Transverse colon (tissue), 4 donors: ENCODE results near the gene RELN. TPM values are rescaled to one million over a fixed set of nuclear protein-coding genes. Genes with fewer than 3 reads are reported as not detected.

Experiments used
- DNase-seq: peaks from one replicate; pipeline ENCODE4 v3.0.0-alpha.2; 2019
- H3K27ac ChIP-seq, 4 donors: fragments of 200-600 bp; sonication (generic); 2 replicates each; pipeline ENCODE4 v1.5.1; 2016 to 2018; ENCODE audit warnings: inconsistent platforms in 4 of 4
- H3K27me3 ChIP-seq: fragments of 200-600 bp; sonication (generic); 2 replicates; pipeline ENCODE4 v1.5.1; 2017; ENCODE audit warnings: inconsistent platforms
- H3K36me3 ChIP-seq, 4 donors: fragments of 200-600 bp; sonication (generic); 2 replicates each; pipeline ENCODE4 v1.5.1; 2017 to 2019; ENCODE audit warnings: inconsistent platforms in 4 of 4
- H3K4me1 ChIP-seq, 4 donors: fragments of 200-600 bp; sonication (generic); 2 replicates each; pipeline ENCODE4 v1.5.1; 2017 to 2020; ENCODE audit warnings: inconsistent platforms in 4 of 4
- H3K4me3 ChIP-seq, 4 donors: fragments of 200-600 bp; sonication (generic); 1 replicate in 1 of 4; 2 replicates in 3 of 4; pipeline versions ENCODE4 v1.5.1 to v1.6.1; 2017 to 2019; ENCODE audit warnings: inconsistent platforms in 4 of 4
- H3K9me3 ChIP-seq, 2 donors: fragments of 200-600 bp; sonication (generic); 2 replicates each; pipeline ENCODE4 v1.5.1; 2017 to 2019; ENCODE audit warnings: inconsistent platforms in 2 of 2
- EP300 ChIP-seq: sonication (generic); formaldehyde crosslinking; IDR thresholded peaks from one replicate; pipeline ENCODE4 v1.6.1; 2017; ENCODE audit warnings: antibody characterized with exemption, low read depth
- POLR2A ChIP-seq: fragments of 450-650 bp; IDR thresholded peaks from one replicate; pipeline ENCODE4 v1.6.1; 2016; ENCODE audit warnings: antibody characterized with exemption, mild to moderate bottlenecking, moderate library complexity
- POLR2AphosphoS5 ChIP-seq, 3 donors: sonication (generic); formaldehyde crosslinking; IDR thresholded peaks; one replicate each; pipeline ENCODE4 v1.6.1; 2016; ENCODE audit warnings: antibody characterized with exemption in 3 of 3
- WGBS, 2 donors: methylation state at CpG; one replicate each; pipeline ENCODE4 v1.1.5; 2018; ENCODE audit warnings: low coverage in 1 of 2; 5-methylcytosine and 5-hydroxymethylcytosine counted together
- in situ Hi-C, 4 donors: fragments of 200-750 bp; cut with MboI; loops; one replicate each; pipeline versions ENCODE4 v1.15.0 to v1.15.1; 2017; ENCODE audit warnings: low sequenced_read_pairs in 3 of 4, low pct_ligation_motif_present in 1 of 4, low pct_unique_long_range_greater_than_20kb in 1 of 4
- intact Hi-C: fragments of 100-400 bp; cut with DNase I; formaldehyde crosslinking; loops from one replicate; pipeline ENCODE4 v1.15.1; 2023; ENCODE audit warnings: low total_unique reads
- total RNA-seq, 4 donors: library from RNA; depleted of rRNA; stranded (reverse); fragments of >200 nt; gene quantifications; one replicate each; pipeline ENCODE4 v1.1.0, GENCODE V29; 2016
- TF ChIP-seq, protein P1 (sequence below), 5 experiments: fragments of 200-600 bp in 3 of 5; fragments of 450-650 bp in 2 of 5; sonication (generic) in 3 of 5; IDR thresholded peaks; 1 replicate in 2 of 5; 2 replicates in 3 of 5; pipeline ENCODE4 v1.5.1; 2016 to 2017; ENCODE audit warnings: antibody characterized with exemption in 5 of 5, inconsistent platforms in 3 of 5, mild to moderate bottlenecking in 2 of 5, moderate library complexity in 1 of 5

The RELN gene
- total RNA-seq, 4 donors from 2014 or later = 1.00 to 2.7 (median 1.5) TPM; not detected in 1

- H3K4me3 ChIP-seq = no peak overlapping the region
- intact Hi-C loops (no loop called here), in situ Hi-C loops (no loop called here)
- whole genome bisulfite sequencing, 2 donors = 79 to 83% methylated on average over 4 of the region's 4 CpGs
- no peak for DNase-seq
- H3K9me3 ChIP-seq = no peaks in the 10 kb centered on the region
- H3K4me1 ChIP-seq = no peaks in the 10 kb centered on the region
- H3K27me3 ChIP-seq = no peaks in the 10 kb centered on the region
- no peaks in the 10 kb centered on the region for H3K36me3 ChIP-seq
- H3K27ac ChIP-seq = no peak overlapping the region
- no peak for TF ChIP-seq POLR2A
- no peak for TF ChIP-seq POLR2AphosphoS5 (IDR thresholded peaks at IDR 0.05)
- no peak for TF ChIP-seq EP300
- TF ChIP-seq, protein P1, sequence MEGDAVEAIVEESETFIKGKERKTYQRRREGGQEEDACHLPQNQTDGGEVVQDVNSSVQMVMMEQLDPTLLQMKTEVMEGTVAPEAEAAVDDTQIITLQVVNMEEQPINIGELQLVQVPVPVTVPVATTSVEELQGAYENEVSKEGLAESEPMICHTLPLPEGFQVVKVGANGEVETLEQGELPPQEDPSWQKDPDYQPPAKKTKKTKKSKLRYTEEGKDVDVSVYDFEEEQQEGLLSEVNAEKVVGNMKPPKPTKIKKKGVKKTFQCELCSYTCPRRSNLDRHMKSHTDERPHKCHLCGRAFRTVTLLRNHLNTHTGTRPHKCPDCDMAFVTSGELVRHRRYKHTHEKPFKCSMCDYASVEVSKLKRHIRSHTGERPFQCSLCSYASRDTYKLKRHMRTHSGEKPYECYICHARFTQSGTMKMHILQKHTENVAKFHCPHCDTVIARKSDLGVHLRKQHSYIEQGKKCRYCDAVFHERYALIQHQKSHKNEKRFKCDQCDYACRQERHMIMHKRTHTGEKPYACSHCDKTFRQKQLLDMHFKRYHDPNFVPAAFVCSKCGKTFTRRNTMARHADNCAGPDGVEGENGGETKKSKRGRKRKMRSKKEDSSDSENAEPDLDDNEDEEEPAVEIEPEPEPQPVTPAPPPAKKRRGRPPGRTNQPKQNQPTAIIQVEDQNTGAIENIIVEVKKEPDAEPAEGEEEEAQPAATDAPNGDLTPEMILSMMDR (IDR thresholded peaks at IDR 0.05) = no peak
Observed at GRCh38 chr7:103924184-103924583, 65.3 kb downstream of the RELN start.

GRCh38 chr7:103922407-103922806 lies 67.1 kb downstream of the RELN start:
- in situ Hi-C loops = no loop called here
- Histone ChIP-seq H3K9me3 (no peaks in the 10 kb centered on the region), H3K27ac (no peak overlapping the region), H3K27me3 (no peaks in the 10 kb centered on the region), H3K36me3 (no peaks in the 10 kb centered on the region), H3K4me1 (no peaks in the 10 kb centered on the region), H3K4me3 (no peak overlapping the region)
- no peak for DNase-seq
- WGBS, 2 donors = 22 to 45% methylated on average over 2 of the region's 2 CpGs
- TF ChIP-seq, protein P1 (IDR thresholded peaks at IDR 0.05) = no peak
- TF ChIP-seq EP300 = no peak
- no peak for TF ChIP-seq POLR2A
- no peak for TF ChIP-seq POLR2AphosphoS5 (IDR thresholded peaks at IDR 0.05)
- intact Hi-C loops = no loop called here

- 43 to 82% methylated on average over 1 of the region's 1 CpG for WGBS, 2 donors
- H3K4me1 ChIP-seq = no peaks in the 10 kb centered on the region
- DNase-seq = no peak
- no peaks in the 10 kb centered on the region for H3K9me3 ChIP-seq
- in situ Hi-C loops = no loop called here
- H3K4me3 ChIP-seq = no peak overlapping the region
- intact Hi-C loops = no loop called here
- H3K36me3 ChIP-seq = no peaks in the 10 kb centered on the region
- no peaks in the 10 kb centered on the region for H3K27me3 ChIP-seq
- H3K27ac ChIP-seq = no peak overlapping the region
- TF ChIP-seq POLR2AphosphoS5 (IDR thresholded peaks at IDR 0.05) (no peak), EP300 (no peak), POLR2A (no peak)
- TF ChIP-seq, protein P1 (IDR thresholded peaks at IDR 0.05) = no peak
Observed at GRCh38 chr7:103921692-103922091, 67.8 kb downstream of the RELN start.

DNA sequence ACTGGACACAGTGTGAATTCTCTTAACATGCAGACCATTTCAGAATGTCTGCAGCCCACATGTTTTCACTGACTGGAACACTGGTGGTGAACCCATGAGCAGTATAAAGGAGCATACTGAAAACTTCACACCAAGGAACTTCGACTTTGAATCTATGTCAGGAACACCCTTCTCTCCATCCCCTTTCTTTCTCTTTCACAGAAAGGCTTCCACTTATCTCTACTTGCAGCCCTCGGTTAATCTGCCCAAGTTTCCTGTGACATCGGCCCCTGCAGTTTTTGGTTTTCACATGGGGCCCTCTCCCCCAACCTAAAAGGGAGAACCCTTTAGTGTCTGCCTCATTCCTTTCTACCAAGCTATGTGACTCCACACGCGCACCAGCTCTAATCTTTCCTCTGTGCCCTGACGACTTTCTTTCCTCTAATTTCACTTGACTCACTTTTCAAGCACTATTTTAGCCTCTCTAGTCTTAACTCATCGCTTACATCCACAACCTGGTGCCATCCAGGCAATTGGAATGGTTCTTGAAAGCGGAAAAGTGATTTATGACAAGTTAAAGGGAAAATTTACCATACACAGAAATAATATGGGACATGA lies 70.1 kb downstream of the RELN start:
- Histone ChIP-seq H3K9me3 (no peaks in the 10 kb centered on the region), H3K4me3 (no peak overlapping the region)
- TF ChIP-seq POLR2AphosphoS5 (IDR thresholded peaks at IDR 0.05) = no peak
- TF ChIP-seq, protein P1 (IDR thresholded peaks at IDR 0.05) = no peak
- no peak for TF ChIP-seq EP300
- TF ChIP-seq POLR2A = no peak

More for the DNA sequence above, 70.1 kb downstream of the RELN start:
- H3K4me1 ChIP-seq = no peaks in the 10 kb centered on the region
- no peaks in the 10 kb centered on the region for H3K36me3 ChIP-seq
- WGBS, 2 donors = 60 to 70% methylated on average over 7 to 8 of the region's 8 CpGs
- H3K27ac ChIP-seq = no peak overlapping the region
- no peaks in the 10 kb centered on the region for H3K27me3 ChIP-seq
- intact Hi-C loops (no loop called here), in situ Hi-C loops (no loop called here)
- DNase-seq = no peak
